ENCODE data around the gene GRIK4. TPM values are rescaled to one million over a fixed set of nuclear protein-coding genes. Genes with fewer than 3 reads are reported as not detected.

GRIK4 gene
- total RNA-seq, 2 experiments from 2014 or later = 0.06 TPM; not detected in 1

GRCh38 chr11:120740380-120740779, 228.8 kb downstream of the GRIK4 start:
- H3K9me2 ChIP-seq (ENCODE audit: insufficient read depth, low read length) = no peaks in the 10 kb centered on the region
- no peaks in the 10 kb centered on the region for H3K9me3 ChIP-seq (ENCODE audit: low read length)
- H3K4me1 ChIP-seq (ENCODE audit: insufficient read depth, low read length, poor library complexity, severe bottlenecking) = no peaks in the 10 kb centered on the region
- no TSS peak for BruUV-seq (replicated peaks)
- ChIA-PET CTCF (ENCODE audit: unreplicated experiment) (no interaction called here), POLR2A (no interaction called here)
- intact Hi-C loops (cut with micrococcal nuclease; ENCODE audit: unreplicated experiment) = no loop called here
- H4K20me1 ChIP-seq (ENCODE audit: insufficient read depth, low read length) = no peaks in the 10 kb centered on the region
- H3K4me2 ChIP-seq (ENCODE audit: low read length) = no peak overlapping the region
- no peak for TF ChIP-seq EZH2phosphoT487 (IDR thresholded peaks at IDR 0.05; ENCODE audit: borderline replicate concordance, low read depth, low read length)
- TF ChIP-seq, protein P1, sequence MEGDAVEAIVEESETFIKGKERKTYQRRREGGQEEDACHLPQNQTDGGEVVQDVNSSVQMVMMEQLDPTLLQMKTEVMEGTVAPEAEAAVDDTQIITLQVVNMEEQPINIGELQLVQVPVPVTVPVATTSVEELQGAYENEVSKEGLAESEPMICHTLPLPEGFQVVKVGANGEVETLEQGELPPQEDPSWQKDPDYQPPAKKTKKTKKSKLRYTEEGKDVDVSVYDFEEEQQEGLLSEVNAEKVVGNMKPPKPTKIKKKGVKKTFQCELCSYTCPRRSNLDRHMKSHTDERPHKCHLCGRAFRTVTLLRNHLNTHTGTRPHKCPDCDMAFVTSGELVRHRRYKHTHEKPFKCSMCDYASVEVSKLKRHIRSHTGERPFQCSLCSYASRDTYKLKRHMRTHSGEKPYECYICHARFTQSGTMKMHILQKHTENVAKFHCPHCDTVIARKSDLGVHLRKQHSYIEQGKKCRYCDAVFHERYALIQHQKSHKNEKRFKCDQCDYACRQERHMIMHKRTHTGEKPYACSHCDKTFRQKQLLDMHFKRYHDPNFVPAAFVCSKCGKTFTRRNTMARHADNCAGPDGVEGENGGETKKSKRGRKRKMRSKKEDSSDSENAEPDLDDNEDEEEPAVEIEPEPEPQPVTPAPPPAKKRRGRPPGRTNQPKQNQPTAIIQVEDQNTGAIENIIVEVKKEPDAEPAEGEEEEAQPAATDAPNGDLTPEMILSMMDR (conservative IDR thresholded peaks at IDR 0.05; ENCODE audit: low read length) = no peak
- DNase-seq (ENCODE audit: low spot score) = no peak
- H3K4me3 ChIP-seq (ENCODE audit: low read depth, low read length, poor library complexity, severe bottlenecking) = no peak overlapping the region
- H3K79me2 ChIP-seq (ENCODE audit: insufficient read depth, low read depth, low read length) = no peaks in the 10 kb centered on the region
- H2AFZ ChIP-seq (ENCODE audit: low read length) = no peak overlapping the region
- no peak overlapping the region for H3K27ac ChIP-seq (ENCODE audit: low read depth, low read length, poor library complexity, severe bottlenecking)
- H3K36me3 ChIP-seq (ENCODE audit: insufficient read depth, low read length) = no peaks in the 10 kb centered on the region

DNA sequence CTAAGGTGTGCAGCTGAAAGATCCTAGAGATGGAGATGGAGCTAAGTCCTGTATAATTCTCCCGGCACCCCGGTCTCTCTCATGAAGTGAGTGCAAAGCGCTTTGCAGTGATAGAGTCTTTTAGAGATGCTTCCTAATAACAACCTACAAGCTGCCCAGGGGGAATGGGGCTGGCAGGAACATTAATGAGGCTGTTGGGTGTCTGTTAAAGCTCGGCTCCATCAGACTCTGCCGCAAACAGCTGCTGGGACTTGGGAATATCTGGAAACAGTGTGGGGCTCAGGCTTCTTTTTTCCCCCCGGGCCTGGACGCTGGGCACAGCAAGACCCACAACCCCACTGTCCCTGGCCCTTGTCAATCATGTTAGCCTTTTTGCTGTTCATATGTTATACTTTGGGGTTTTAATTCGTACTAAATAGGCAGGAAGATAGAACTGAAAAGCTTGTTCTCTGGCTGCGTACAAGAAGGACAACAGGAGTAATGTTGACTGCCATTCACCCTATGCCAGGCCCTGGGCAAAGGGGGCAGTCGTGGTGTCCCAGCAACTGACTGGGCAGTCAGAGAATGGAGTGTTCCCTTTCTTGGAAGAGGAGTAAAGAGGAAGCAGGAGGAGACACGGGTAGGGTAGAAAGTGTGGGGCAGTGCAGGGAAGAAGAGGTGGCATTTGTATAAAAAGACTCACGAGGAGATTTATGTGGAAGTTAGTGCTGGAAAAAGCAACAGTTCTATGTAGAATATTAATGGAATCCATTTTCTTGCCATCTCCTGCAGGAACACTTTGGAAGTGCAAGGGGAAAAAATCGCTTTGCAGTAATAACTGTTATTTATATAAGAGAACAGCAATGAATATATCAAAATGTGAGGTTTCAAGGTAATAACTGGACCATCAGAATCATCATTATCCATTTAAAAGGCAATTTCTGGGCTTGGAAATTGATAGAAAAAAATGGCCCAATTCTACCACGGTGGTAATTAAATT, 232.8 kb downstream of the GRIK4 start:
- BruUV-seq (replicated peaks) = no TSS peak
- DNase-seq (ENCODE audit: low spot score) = no peak
- Histone ChIP-seq H3K4me2 (ENCODE audit: low read length) (no peak overlapping the region), H3K4me1 (ENCODE audit: insufficient read depth, low read length, poor library complexity, severe bottlenecking) (no peaks in the 10 kb centered on the region), H4K20me1 (ENCODE audit: insufficient read depth, low read length) (no peaks in the 10 kb centered on the region), H3K9me2 (ENCODE audit: insufficient read depth, low read length) (no peaks in the 10 kb centered on the region), H3K4me3 (ENCODE audit: low read depth, low read length, poor library complexity, severe bottlenecking) (no peak overlapping the region), H2AFZ (ENCODE audit: low read length) (no peak overlapping the region), H3K79me2 (ENCODE audit: insufficient read depth, low read depth, low read length) (no peaks in the 10 kb centered on the region), H3K36me3 (ENCODE audit: insufficient read depth, low read length) (no peaks in the 10 kb centered on the region), H3K9me3 (ENCODE audit: low read length) (no peaks in the 10 kb centered on the region), H3K27ac (ENCODE audit: low read depth, low read length, poor library complexity, severe bottlenecking) (no peak overlapping the region)
- TF ChIP-seq, protein P1 (conservative IDR thresholded peaks at IDR 0.05; ENCODE audit: low read length) = no peak
- TF ChIP-seq EZH2phosphoT487 (IDR thresholded peaks at IDR 0.05; ENCODE audit: borderline replicate concordance, low read depth, low read length) = no peak
- intact Hi-C loops (cut with micrococcal nuclease; ENCODE audit: unreplicated experiment) = no loop called here
- ChIA-PET POLR2A (interaction anchor here (0.5 to 2.3 kb wide), 2 partner anchors 12 to 168 kb away, joined by 3 to 4 read pairs; no protein-coding TSS in a partner anchor), CTCF (ENCODE audit: unreplicated experiment) (no interaction called here)

- intact Hi-C loops (cut with micrococcal nuclease; ENCODE audit: unreplicated experiment) = no loop called here
- no peaks in the 10 kb centered on the region for H3K4me1 ChIP-seq (ENCODE audit: insufficient read depth, low read length, poor library complexity, severe bottlenecking)
- H3K4me3 ChIP-seq (ENCODE audit: low read depth, low read length, poor library complexity, severe bottlenecking) = no peak overlapping the region
- TF ChIP-seq, protein P1 (conservative IDR thresholded peaks at IDR 0.05; ENCODE audit: low read length) = no peak
- TF ChIP-seq EZH2phosphoT487 (IDR thresholded peaks at IDR 0.05; ENCODE audit: borderline replicate concordance, low read depth, low read length) = no peak
- no peaks in the 10 kb centered on the region for H3K36me3 ChIP-seq (ENCODE audit: insufficient read depth, low read length)
- H2AFZ ChIP-seq (ENCODE audit: low read length) = no peak overlapping the region
- H3K4me2 ChIP-seq (ENCODE audit: low read length) = no peak overlapping the region
- no peaks in the 10 kb centered on the region for H3K9me2 ChIP-seq (ENCODE audit: insufficient read depth, low read length)
- ChIA-PET CTCF (ENCODE audit: unreplicated experiment) (no interaction called here), POLR2A (interaction anchor here (0.6 to 2.3 kb wide), 5 partner anchors 10 to 78 kb away, joined by 3 to 5 read pairs (median 4); no protein-coding TSS in a partner anchor)
- H3K27ac ChIP-seq (ENCODE audit: low read depth, low read length, poor library complexity, severe bottlenecking) = no peak overlapping the region
- H3K9me3 ChIP-seq (ENCODE audit: low read length) = no peaks in the 10 kb centered on the region
- BruUV-seq (replicated peaks) = no TSS peak
- H3K79me2 ChIP-seq (ENCODE audit: insufficient read depth, low read depth, low read length) = no peaks in the 10 kb centered on the region
- no peaks in the 10 kb centered on the region for H4K20me1 ChIP-seq (ENCODE audit: insufficient read depth, low read length)
- DNase-seq (ENCODE audit: low spot score) = no peak
Measured at GRCh38 chr11:120746376-120746775, 234.8 kb downstream of the GRIK4 start.

Measured in OCI-LY7 (cell line).